AG09319 (cell line): ENCODE data around the gene FGF19.

Source experiments
- DNase-seq: peaks from one replicate; pipeline ENCODE4 v3.0.0-alpha.2; 2010; ENCODE audit warnings: low read depth; ENCODE audit errors: extremely low read depth
- TF ChIP-seq, protein P1 (sequence below): IDR thresholded peaks from 2 replicates; pipeline ENCODE4 v1.5.1; 2011; ENCODE audit warnings: low read depth, mild to moderate bottlenecking, inconsistent platforms, low read length, moderate library complexity

The FGF19 gene

DNA sequence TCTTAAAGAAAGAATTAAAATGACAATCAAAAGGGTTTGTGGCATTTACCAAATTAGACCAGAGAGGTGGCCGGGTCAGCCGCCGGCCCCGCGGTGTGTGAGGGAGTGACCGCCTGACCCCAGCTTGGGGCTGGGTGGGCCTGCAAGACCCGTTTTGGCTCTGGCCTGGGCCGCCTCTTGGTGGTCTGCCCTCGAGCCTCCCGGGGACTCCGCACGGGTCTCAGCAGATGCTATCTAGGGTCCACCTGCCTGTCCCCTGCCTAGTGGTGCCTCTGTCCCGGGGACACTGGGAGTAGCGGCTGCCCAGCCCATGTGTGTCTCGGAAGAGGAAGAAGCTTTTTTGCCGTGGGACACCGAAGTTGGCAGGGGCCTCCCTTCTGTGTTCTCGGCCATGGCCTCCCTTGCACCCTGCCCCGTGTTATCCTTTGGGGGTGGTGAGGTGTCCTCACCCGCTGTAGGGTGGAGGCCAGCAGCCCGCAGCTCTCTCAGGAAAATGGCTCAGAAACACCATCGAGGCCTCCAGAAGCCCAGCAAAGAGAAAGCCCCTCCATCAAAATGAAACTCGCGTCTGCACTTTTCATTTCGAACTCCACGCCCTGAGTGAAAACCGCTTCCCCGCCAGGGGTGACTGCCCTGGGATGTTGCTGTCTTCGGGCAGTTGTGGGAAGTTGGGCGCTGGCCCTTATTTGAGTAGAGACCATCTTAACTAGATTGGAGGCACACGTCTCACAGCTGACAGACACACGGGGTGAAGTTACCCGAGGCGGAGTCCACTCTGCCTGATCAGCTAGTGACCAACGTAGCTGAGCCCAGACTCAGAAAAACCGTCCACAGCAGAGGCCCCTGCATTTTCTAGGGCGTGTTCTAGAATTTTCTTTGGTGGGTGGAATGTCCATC, 54.9 kb downstream of the FGF19 start:
- TF ChIP-seq, protein P1, sequence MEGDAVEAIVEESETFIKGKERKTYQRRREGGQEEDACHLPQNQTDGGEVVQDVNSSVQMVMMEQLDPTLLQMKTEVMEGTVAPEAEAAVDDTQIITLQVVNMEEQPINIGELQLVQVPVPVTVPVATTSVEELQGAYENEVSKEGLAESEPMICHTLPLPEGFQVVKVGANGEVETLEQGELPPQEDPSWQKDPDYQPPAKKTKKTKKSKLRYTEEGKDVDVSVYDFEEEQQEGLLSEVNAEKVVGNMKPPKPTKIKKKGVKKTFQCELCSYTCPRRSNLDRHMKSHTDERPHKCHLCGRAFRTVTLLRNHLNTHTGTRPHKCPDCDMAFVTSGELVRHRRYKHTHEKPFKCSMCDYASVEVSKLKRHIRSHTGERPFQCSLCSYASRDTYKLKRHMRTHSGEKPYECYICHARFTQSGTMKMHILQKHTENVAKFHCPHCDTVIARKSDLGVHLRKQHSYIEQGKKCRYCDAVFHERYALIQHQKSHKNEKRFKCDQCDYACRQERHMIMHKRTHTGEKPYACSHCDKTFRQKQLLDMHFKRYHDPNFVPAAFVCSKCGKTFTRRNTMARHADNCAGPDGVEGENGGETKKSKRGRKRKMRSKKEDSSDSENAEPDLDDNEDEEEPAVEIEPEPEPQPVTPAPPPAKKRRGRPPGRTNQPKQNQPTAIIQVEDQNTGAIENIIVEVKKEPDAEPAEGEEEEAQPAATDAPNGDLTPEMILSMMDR, result no peak
- DNase-seq, result no peak
